GM20000 (cell line): ENCODE measurements around the gene NSUN4.

Source experiments
- DNase-seq: peaks from one replicate; pipeline ENCODE4 v3.0.0; 2012; ENCODE audit warnings: low spot score
- TF ChIP-seq, protein P1 (sequence below): IDR thresholded peaks from 2 replicates; pipeline ENCODE4 v1.5.1; 2012; ENCODE audit warnings: mild to moderate bottlenecking, control low read depth; ENCODE audit errors: extremely low read depth, missing control alignments

NSUN4 gene

DNA sequence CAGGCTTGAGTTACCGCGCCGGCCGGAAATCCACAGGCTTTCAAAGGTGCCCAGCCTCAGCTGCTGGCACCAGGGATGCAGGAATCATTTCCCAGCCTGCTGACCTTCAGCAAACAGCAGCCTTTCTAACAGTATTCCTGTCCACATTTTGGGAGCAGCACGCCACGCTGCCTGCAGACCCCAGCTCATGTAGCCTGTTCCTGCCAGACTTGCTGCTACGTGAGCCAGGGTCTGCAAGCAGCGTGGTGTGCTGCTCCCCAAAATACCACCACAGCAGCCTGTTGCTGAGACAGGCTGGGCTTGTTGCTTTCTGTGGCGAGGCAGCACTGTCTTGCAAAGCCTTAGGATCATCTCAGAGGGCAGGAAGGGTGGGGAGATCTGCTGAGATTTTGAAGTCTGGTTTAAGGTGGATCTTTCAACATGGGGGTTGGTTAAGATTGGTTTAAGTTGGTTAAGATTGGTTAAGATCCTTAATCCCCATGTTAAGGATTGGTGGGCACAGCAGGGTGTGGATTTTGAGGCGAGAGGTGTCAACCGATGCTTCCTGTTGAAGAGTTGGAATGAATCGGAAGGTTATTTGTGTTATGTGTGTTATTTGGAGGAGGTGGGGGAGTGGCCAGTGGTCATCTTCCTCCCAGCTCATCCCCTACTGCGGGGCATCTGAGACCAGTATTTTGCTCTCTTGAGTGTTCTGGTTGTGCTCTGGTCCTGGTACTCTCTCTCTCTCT lies 66.4 kb downstream of the NSUN4 start:
- no peak for DNase-seq
- TF ChIP-seq, protein P1, sequence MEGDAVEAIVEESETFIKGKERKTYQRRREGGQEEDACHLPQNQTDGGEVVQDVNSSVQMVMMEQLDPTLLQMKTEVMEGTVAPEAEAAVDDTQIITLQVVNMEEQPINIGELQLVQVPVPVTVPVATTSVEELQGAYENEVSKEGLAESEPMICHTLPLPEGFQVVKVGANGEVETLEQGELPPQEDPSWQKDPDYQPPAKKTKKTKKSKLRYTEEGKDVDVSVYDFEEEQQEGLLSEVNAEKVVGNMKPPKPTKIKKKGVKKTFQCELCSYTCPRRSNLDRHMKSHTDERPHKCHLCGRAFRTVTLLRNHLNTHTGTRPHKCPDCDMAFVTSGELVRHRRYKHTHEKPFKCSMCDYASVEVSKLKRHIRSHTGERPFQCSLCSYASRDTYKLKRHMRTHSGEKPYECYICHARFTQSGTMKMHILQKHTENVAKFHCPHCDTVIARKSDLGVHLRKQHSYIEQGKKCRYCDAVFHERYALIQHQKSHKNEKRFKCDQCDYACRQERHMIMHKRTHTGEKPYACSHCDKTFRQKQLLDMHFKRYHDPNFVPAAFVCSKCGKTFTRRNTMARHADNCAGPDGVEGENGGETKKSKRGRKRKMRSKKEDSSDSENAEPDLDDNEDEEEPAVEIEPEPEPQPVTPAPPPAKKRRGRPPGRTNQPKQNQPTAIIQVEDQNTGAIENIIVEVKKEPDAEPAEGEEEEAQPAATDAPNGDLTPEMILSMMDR, result no peak

DNA sequence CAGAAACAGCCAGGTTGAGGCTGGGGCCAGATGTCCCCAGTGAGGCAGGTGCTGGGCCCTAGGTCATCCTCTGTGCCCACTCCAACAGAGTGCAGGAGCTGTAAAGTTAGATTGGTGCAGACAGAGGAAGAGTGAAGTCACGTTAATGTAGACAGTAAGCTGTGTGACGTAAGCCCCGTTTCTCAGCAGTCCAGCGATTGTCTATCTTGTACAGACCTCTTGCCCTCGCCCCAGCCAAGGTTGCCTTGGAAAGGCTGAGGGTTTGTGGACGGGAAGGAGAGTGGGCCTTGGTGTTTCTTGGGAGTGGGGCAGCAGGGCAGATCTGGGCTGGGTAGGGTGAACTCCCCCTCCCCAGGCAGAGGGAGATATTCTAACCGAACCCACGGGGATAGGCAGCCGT lies 67.0 kb downstream of the NSUN4 start:
- DNase-seq, result no peak
- TF ChIP-seq, protein P1, result no peak

GRCh38 chr1:46408356-46409062 lies 67.9 kb downstream of the NSUN4 start:
- DNase-seq, result no peak
- TF ChIP-seq, protein P1, result no peak

DNA sequence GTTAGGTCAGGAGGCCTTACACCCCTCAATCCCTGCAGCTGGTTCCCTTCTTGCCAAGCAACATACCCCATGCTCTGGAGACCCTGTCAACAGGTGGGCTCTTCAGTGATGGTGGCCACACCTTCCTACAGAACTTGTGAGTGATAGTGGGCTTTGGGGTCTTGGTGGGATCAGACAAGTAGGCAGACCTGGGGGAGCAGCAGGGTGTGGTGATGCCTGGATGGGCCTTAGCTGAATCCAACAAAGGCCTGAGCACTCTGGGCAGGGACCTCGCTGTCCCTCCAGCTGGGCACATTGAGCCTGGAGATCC lies 68.4 kb downstream of the NSUN4 start:
- DNase-seq, result no peak
- TF ChIP-seq, protein P1, result no peak

- TF ChIP-seq, protein P1, result no peak
These were observed 69.8 kb downstream of the NSUN4 start for GRCh38 chr1:46410156-46411009.

DNA sequence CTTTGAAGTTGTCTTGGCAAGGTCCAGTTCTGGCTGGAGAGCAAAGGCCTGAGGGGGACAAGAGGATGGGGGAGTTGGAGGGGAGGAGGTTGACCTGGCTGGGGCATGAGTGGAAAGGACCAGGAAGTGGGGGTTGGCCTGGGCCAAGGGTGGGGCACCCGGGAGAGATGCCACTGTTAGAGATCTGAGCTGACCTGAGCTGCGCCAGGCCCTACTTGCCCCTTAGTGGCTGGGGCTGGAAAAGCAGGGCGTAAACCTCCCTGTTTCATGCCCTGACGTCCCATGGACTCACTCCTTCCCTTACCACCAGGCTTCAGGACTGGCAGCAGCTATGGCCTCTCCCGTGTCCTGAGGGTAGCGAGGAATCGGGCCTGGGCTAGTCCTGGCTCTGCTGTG lies 70.4 kb downstream of the NSUN4 start:
- TF ChIP-seq, protein P1, result no peak
- DNase-seq, result no peak

More at GRCh38 chr1:46410156-46411009, 69.8 kb downstream of the NSUN4 start:
- no peak for DNase-seq
